Right lobe of liver (tissue), 4 donors: ENCODE measurements around the gene CDON.

Experiments used
- CTCF ChIP-seq, 4 donors: fragments of 200-600 bp in 3 of 4; fragments of 450-650 bp in 1 of 4; IDR thresholded peaks; one replicate each; pipeline versions ENCODE4 v1.5.1 to v1.8.0; 2016 to 2022; ENCODE audit warnings: antibody characterized with exemption in 4 of 4, mild to moderate bottlenecking in 2 of 4
- POLR2A ChIP-seq: fragments of 450-650 bp; IDR thresholded peaks from one replicate; pipeline ENCODE4 v1.6.1; 2017; ENCODE audit warnings: antibody characterized with exemption, mild to moderate bottlenecking
- donor health status: DM: no; HTN: no; CAD: no.
- donor health status: DM: no; HTN: no; CAD: no.
- donor health status: DM: no; HTN: yes; CAD: no.

GRCh38 chr11:126049159-126049558, 13.5 kb downstream of the CDON start:
- TF ChIP-seq CTCF (IDR thresholded peaks at IDR 0.05) (no peak), POLR2A (no peak)
